Stomach smooth muscle (tissue), 2 donors: ENCODE results near the gene CCDC187.

Experiments
- H3K27ac ChIP-seq: one replicate; pipeline ENCODE4 v1.7.0; 2013; ENCODE audit warnings: mild to moderate bottlenecking, low read length, inconsistent platforms
- H3K27me3 ChIP-seq, 2 donors: one replicate each; pipeline ENCODE4 v1.7.0; 2013; ENCODE audit warnings: low read length in 2 of 2; ENCODE audit not compliant: insufficient read depth in 2 of 2, control insufficient read depth in 1 of 2
- H3K36me3 ChIP-seq, 2 donors: one replicate each; pipeline ENCODE4 v1.7.0; 2013; ENCODE audit warnings: low read length in 2 of 2; ENCODE audit not compliant: control insufficient read depth in 2 of 2, insufficient read depth in 2 of 2
- H3K4me1 ChIP-seq: one replicate; pipeline ENCODE4 v1.7.0; 2013; ENCODE audit warnings: low read length; ENCODE audit not compliant: control insufficient read depth, insufficient read depth
- H3K4me3 ChIP-seq, 2 donors: one replicate each; pipeline ENCODE4 v1.7.0; 2013; ENCODE audit warnings: low read length in 2 of 2
- H3K9ac ChIP-seq, 2 donors: one replicate each; pipeline ENCODE4 v1.7.0; 2013; ENCODE audit warnings: low read length in 2 of 2, mild to moderate bottlenecking in 1 of 2
- H3K9me3 ChIP-seq, 2 donors: one replicate each; pipeline ENCODE4 v1.7.0; 2013; ENCODE audit warnings: low read length in 2 of 2; ENCODE audit not compliant: control insufficient read depth in 2 of 2
- donor health status: healthy.
- donor health status: Pancreatic carcinoma.

Gene CCDC187

GRCh38 chr9:136264031-136264430, 39.9 kb downstream of the CCDC187 start:
- H3K9ac ChIP-seq, result no peak overlapping the region
- H3K4me3 ChIP-seq, result no peak overlapping the region
- H3K4me1 ChIP-seq, result peaks cover 5% of the 10 kb centered on the region
- H3K9me3 ChIP-seq, result no peaks in the 10 kb centered on the region
- H3K36me3 ChIP-seq, result no peaks in the 10 kb centered on the region
- no peak overlapping the region for H3K27ac ChIP-seq
- peaks cover 0 to 3% of the 10 kb centered on the region in 2 donors for H3K27me3 ChIP-seq

GRCh38 chr9:136262671-136263178, 41.2 kb downstream of the CCDC187 start:
- Histone ChIP-seq H3K4me3 (no peak overlapping the region), H3K27ac (no peak overlapping the region), H3K9ac (no peak overlapping the region), H3K27me3 (peaks cover 0 to 2% of the 10 kb centered on the region in 2 donors), H3K36me3 (no peaks in the 10 kb centered on the region), H3K9me3 (no peaks in the 10 kb centered on the region), H3K4me1 (peaks cover 4% of the 10 kb centered on the region)

GRCh38 chr9:136261686-136262430, 42.0 kb downstream of the CCDC187 start:
- Histone ChIP-seq H3K27ac (no peak overlapping the region), H3K9me3 (no peaks in the 10 kb centered on the region), H3K36me3 (no peaks in the 10 kb centered on the region), H3K27me3 (peaks cover 0 to 2% of the 10 kb centered on the region in 2 donors), H3K9ac (no peak overlapping the region), H3K4me3 (no peak overlapping the region), H3K4me1 (no peaks in the 10 kb centered on the region)

- Histone ChIP-seq H3K27ac (no peak overlapping the region), H3K36me3 (no peaks in the 10 kb centered on the region), H3K9me3 (no peaks in the 10 kb centered on the region), H3K4me3 (no peak overlapping the region), H3K9ac (no peak overlapping the region), H3K27me3 (peaks cover 0 to 2% of the 10 kb centered on the region in 2 donors), H3K4me1 (no peaks in the 10 kb centered on the region)
Measured at GRCh38 chr9:136260936-136261472, 42.9 kb downstream of the CCDC187 start.

DNA sequence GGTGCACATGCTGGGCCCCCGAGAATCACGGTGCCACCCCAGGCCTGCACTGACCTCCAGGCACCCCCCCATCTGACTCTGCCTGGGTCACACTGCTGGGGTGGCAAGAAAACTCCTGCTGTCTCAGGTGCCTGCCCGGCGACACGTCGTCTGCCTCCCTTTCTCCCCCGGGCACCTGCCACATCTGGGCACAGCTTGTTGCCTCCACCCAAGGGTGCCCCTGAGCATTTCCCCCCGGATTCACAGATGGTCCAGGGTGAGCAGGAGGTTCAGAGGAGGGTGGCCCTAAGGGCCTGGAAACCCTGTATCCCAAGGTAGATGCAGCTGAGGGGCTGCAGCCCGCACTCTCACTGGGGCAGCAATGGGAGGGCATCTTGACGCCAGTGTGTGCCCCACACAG, 43.4 kb downstream of the CCDC187 start:
- no peaks in the 10 kb centered on the region for H3K4me1 ChIP-seq

DNA sequence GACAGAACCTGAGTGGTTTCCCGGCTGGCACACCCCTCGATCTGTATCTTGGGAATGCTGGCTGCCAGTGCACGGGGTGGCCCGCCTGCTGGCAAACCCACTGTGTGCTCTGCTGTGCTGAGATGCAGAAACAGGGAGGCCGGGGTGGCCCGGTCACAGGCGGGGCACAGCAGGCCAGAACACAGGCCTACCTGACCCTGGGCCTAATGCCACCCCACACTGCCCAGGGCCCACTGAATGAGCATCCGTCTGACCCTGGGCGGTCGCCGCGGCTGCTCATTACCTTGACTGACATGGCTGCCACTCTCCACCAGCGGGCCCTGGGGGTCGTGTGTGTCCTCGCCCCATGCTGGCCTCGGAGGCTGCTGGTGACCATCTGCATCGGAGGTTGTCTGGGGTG, 44.1 kb downstream of the CCDC187 start:
- H3K4me1 ChIP-seq, result no peaks in the 10 kb centered on the region
- no peak overlapping the region for H3K27ac ChIP-seq
- no peaks in the 10 kb centered on the region for H3K36me3 ChIP-seq
- no peak overlapping the region for H3K9ac ChIP-seq
- H3K9me3 ChIP-seq, result no peaks in the 10 kb centered on the region
- H3K27me3 ChIP-seq, result peaks cover 3 to 6% of the 10 kb centered on the region in 2 donors
- H3K4me3 ChIP-seq, result no peak overlapping the region

More for the DNA sequence above, 43.4 kb downstream of the CCDC187 start:
- no peaks in the 10 kb centered on the region for H3K9me3 ChIP-seq
- no peak overlapping the region for H3K27ac ChIP-seq
- no peak overlapping the region for H3K4me3 ChIP-seq
- H3K9ac ChIP-seq, result no peak overlapping the region
- no peaks in the 10 kb centered on the region for H3K36me3 ChIP-seq
- H3K27me3 ChIP-seq, result peaks cover 0 to 2% of the 10 kb centered on the region in 2 donors

DNA sequence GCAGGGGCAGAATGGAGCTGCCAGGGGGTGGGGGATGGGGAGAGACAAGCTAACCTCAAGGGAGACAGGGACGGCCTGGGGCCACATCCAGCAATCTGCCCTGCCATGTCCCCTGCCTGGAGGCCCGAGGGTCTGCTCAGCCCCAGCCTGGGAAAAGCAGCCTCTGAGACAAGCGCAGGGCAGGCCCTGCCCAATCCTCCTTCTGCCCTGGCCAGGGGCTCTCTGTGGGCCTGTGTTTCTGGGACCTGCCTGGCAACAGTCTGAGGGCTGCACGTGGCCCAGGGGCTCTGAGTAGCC, 44.4 kb downstream of the CCDC187 start:
- H3K4me3 ChIP-seq, result no peak overlapping the region
- H3K27me3 ChIP-seq, result peaks cover 3 to 6% of the 10 kb centered on the region in 2 donors
- no peaks in the 10 kb centered on the region for H3K36me3 ChIP-seq
- H3K9ac ChIP-seq, result no peak overlapping the region
- no peaks in the 10 kb centered on the region for H3K9me3 ChIP-seq
- H3K4me1 ChIP-seq, result no peaks in the 10 kb centered on the region
- H3K27ac ChIP-seq, result no peak overlapping the region

- Histone ChIP-seq H3K27me3 (peaks cover 6% of the 10 kb centered on the region in 2 donors), H3K4me3 (no peak overlapping the region), H3K36me3 (no peaks in the 10 kb centered on the region), H3K9ac (no peak overlapping the region), H3K4me1 (no peaks in the 10 kb centered on the region), H3K9me3 (no peaks in the 10 kb centered on the region), H3K27ac (no peak overlapping the region)
Measured at GRCh38 chr9:136258786-136259516, 44.9 kb downstream of the CCDC187 start.

DNA sequence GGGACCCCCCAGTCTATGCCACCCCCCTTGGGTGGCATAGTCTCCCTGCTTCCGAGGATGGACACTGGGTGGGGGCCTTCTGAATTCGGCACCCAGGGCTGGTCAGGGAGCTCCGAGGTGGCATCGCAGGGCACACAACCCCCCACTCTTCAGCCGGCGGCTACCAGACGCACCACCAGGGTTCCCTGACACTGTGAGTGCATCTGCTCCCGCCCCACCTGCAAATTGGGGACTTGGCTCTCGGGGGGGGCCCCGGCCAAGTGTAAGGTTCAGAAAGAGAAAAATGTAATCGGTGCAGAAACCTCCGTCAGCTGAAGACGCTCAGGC, 45.6 kb downstream of the CCDC187 start:
- Histone ChIP-seq H3K4me1 (no peaks in the 10 kb centered on the region), H3K9ac (no peak overlapping the region), H3K27me3 (peaks cover 6% of the 10 kb centered on the region in 2 donors), H3K36me3 (no peaks in the 10 kb centered on the region), H3K9me3 (no peaks in the 10 kb centered on the region), H3K4me3 (no peak overlapping the region), H3K27ac (no peak overlapping the region)

GRCh38 chr9:136257381-136258298, 46.3 kb downstream of the CCDC187 start:
- Histone ChIP-seq H3K27ac (no peak overlapping the region), H3K9me3 (no peaks in the 10 kb centered on the region), H3K4me1 (no peaks in the 10 kb centered on the region), H3K27me3 (peaks cover 6 to 10% of the 10 kb centered on the region in 2 donors), H3K36me3 (no peaks in the 10 kb centered on the region), H3K9ac (no peak overlapping the region), H3K4me3 (no peak overlapping the region)
